Measurements from ENCODE around the gene FAM221B.

FAM221B gene

GRCh38 chr9:35795695-35796094, 32.8 kb downstream of the FAM221B start:
- Histone ChIP-seq H3K27me3 (ENCODE audit: insufficient read depth, insufficient read length) (peaks cover 9% of the 10 kb centered on the region), H3K9me3 (ENCODE audit: insufficient read depth, low read length) (no peaks in the 10 kb centered on the region), H3K4me1 (ENCODE audit: insufficient read depth, insufficient read length) (peaks cover 4% of the 10 kb centered on the region), H3K36me3 (ENCODE audit: insufficient read depth, insufficient read length, low read length) (peaks cover 8% of the 10 kb centered on the region), H3K4me3 (ENCODE audit: insufficient read length, low read depth) (no peak overlapping the region), H3K9ac (ENCODE audit: insufficient read length, low read depth) (no peak overlapping the region)
- TF ChIP-seq YY1 (IDR thresholded peaks at IDR 0.05; ENCODE audit: insufficient read depth, insufficient read length) (no peak), ZNF274 (IDR thresholded peaks at IDR 0.05; ENCODE audit: low read depth, low read length) (no peak), SUZ12 (IDR thresholded peaks at IDR 0.05; ENCODE audit: extremely low read depth, insufficient read depth, insufficient read length) (no peak)
- DNase-seq (ENCODE audit: low read depth, low spot score) = no peak

- no peak overlapping the region for H3K9ac ChIP-seq (ENCODE audit: insufficient read length, low read depth)
- no peak for DNase-seq (ENCODE audit: low read depth, low spot score)
- peaks cover 9% of the 10 kb centered on the region for H3K27me3 ChIP-seq (ENCODE audit: insufficient read depth, insufficient read length)
- H3K4me3 ChIP-seq (ENCODE audit: insufficient read length, low read depth) = no peak overlapping the region
- peaks cover 4% of the 10 kb centered on the region for H3K4me1 ChIP-seq (ENCODE audit: insufficient read depth, insufficient read length)
- no peaks in the 10 kb centered on the region for H3K36me3 ChIP-seq (ENCODE audit: insufficient read depth, insufficient read length, low read length)
- no peaks in the 10 kb centered on the region for H3K9me3 ChIP-seq (ENCODE audit: insufficient read depth, low read length)
- TF ChIP-seq SUZ12 (IDR thresholded peaks at IDR 0.05; ENCODE audit: extremely low read depth, insufficient read depth, insufficient read length) (no peak), YY1 (IDR thresholded peaks at IDR 0.05; ENCODE audit: insufficient read depth, insufficient read length) (no peak), ZNF274 (IDR thresholded peaks at IDR 0.05; ENCODE audit: low read depth, low read length) (no peak)
These were observed 35.1 kb downstream of the FAM221B start for GRCh38 chr9:35793461-35793860.

- Histone ChIP-seq H3K4me1 (ENCODE audit: insufficient read depth, insufficient read length) (peaks cover 4% of the 10 kb centered on the region), H3K4me3 (ENCODE audit: insufficient read length, low read depth) (no peak overlapping the region), H3K27me3 (ENCODE audit: insufficient read depth, insufficient read length) (peaks cover 9% of the 10 kb centered on the region), H3K36me3 (ENCODE audit: insufficient read depth, insufficient read length, low read length) (no peaks in the 10 kb centered on the region), H3K9me3 (ENCODE audit: insufficient read depth, low read length) (no peaks in the 10 kb centered on the region), H3K9ac (ENCODE audit: insufficient read length, low read depth) (no peak overlapping the region)
- DNase-seq (ENCODE audit: low read depth, low spot score) = no peak
- TF ChIP-seq SUZ12 (IDR thresholded peaks at IDR 0.05; ENCODE audit: extremely low read depth, insufficient read depth, insufficient read length) (no peak), ZNF274 (IDR thresholded peaks at IDR 0.05; ENCODE audit: low read depth, low read length) (no peak), YY1 (IDR thresholded peaks at IDR 0.05; ENCODE audit: insufficient read depth, insufficient read length) (no peak)
These were observed 35.7 kb downstream of the FAM221B start for GRCh38 chr9:35792826-35793225.

GRCh38 chr9:35792024-35792813, 36.3 kb downstream of the FAM221B start:
- H3K9me3 ChIP-seq (ENCODE audit: insufficient read depth, low read length) = no peaks in the 10 kb centered on the region
- TF ChIP-seq SUZ12 (IDR thresholded peaks at IDR 0.05; ENCODE audit: extremely low read depth, insufficient read depth, insufficient read length) = no peak
- TF ChIP-seq ZNF274 (IDR thresholded peaks at IDR 0.05; ENCODE audit: low read depth, low read length) = no peak
- TF ChIP-seq YY1 (IDR thresholded peaks at IDR 0.05; ENCODE audit: insufficient read depth, insufficient read length) = no peak
- H3K36me3 ChIP-seq (ENCODE audit: insufficient read depth, insufficient read length, low read length) = no peaks in the 10 kb centered on the region
- H3K27me3 ChIP-seq (ENCODE audit: insufficient read depth, insufficient read length) = peaks cover 9% of the 10 kb centered on the region
- no peak for DNase-seq (ENCODE audit: low read depth, low spot score)
- peak overlapping the region; percentile 69 for H3K4me3 ChIP-seq (ENCODE audit: insufficient read length, low read depth)
- H3K9ac ChIP-seq (ENCODE audit: insufficient read length, low read depth) = peak overlapping the region; percentile 74
- H3K4me1 ChIP-seq (ENCODE audit: insufficient read depth, insufficient read length) = peaks cover 4% of the 10 kb centered on the region

- Histone ChIP-seq H3K9ac (ENCODE audit: insufficient read length, low read depth) (peak within 1 kb of the TSS; percentile 80), H3K27me3 (ENCODE audit: insufficient read depth, insufficient read length) (peaks cover 9% of the 10 kb centered on the region), H3K4me1 (ENCODE audit: insufficient read depth, insufficient read length) (peaks cover 4% of the 10 kb centered on the region), H3K9me3 (ENCODE audit: insufficient read depth, low read length) (no peaks in the 10 kb centered on the region), H3K36me3 (ENCODE audit: insufficient read depth, insufficient read length, low read length) (no peaks in the 10 kb centered on the region), H3K4me3 (ENCODE audit: insufficient read length, low read depth) (peak within 1 kb of the TSS; percentile 69)
- TF ChIP-seq ZNF274 (IDR thresholded peaks at IDR 0.05; ENCODE audit: low read depth, low read length) = no peak
- TF ChIP-seq YY1 (IDR thresholded peaks at IDR 0.05; ENCODE audit: insufficient read depth, insufficient read length) = no peak
- no peak for TF ChIP-seq SUZ12 (IDR thresholded peaks at IDR 0.05; ENCODE audit: extremely low read depth, insufficient read depth, insufficient read length)
- no peak for DNase-seq (ENCODE audit: low read depth, low spot score)
These were observed 37.1 kb downstream of the FAM221B start, which contains the start of gene NPR2 for GRCh38 chr9:35791297-35791921. NPR2 (plus strand) TSS chr9:35791591; CDS start chr9:35792409, 818 bp downstream.

- H3K27me3 ChIP-seq (ENCODE audit: insufficient read depth, insufficient read length) = peaks cover 9% of the 10 kb centered on the region
- no peaks in the 10 kb centered on the region for H3K36me3 ChIP-seq (ENCODE audit: insufficient read depth, insufficient read length, low read length)
- peak overlapping the region; percentile 80 for H3K9ac ChIP-seq (ENCODE audit: insufficient read length, low read depth)
- H3K4me1 ChIP-seq (ENCODE audit: insufficient read depth, insufficient read length) = peaks cover 4% of the 10 kb centered on the region
- no peak for TF ChIP-seq SUZ12 (IDR thresholded peaks at IDR 0.05; ENCODE audit: extremely low read depth, insufficient read depth, insufficient read length)
- no peak for TF ChIP-seq ZNF274 (IDR thresholded peaks at IDR 0.05; ENCODE audit: low read depth, low read length)
- no peak for TF ChIP-seq YY1 (IDR thresholded peaks at IDR 0.05; ENCODE audit: insufficient read depth, insufficient read length)
- peak; percentile 62 for DNase-seq (ENCODE audit: low read depth, low spot score)
- H3K4me3 ChIP-seq (ENCODE audit: insufficient read length, low read depth) = peak overlapping the region; percentile 20
- H3K9me3 ChIP-seq (ENCODE audit: insufficient read depth, low read length) = no peaks in the 10 kb centered on the region
These were observed 37.9 kb downstream of the FAM221B start for GRCh38 chr9:35790385-35791296.

Measured in NT2/D1 (cell line).